ENCODE results near the gene NEK1. TPM values are rescaled to one million over a fixed set of nuclear protein-coding genes. Genes with fewer than 3 reads are reported as not detected.

NEK1 gene
- total RNA-seq, 1 donor from 2014 or later = 13.0 TPM

- Histone ChIP-seq H2AFZ (ENCODE audit: low read depth, low read length) (no peak overlapping the region), H3K4me3 (ENCODE audit: insufficient read depth, low read depth, low read length) (no peak overlapping the region), H3K9ac (ENCODE audit: low read length) (no peak overlapping the region), H3K4me1 (ENCODE audit: insufficient read depth, low read length) (no peaks in the 10 kb centered on the region), H3K4me2 (ENCODE audit: low read length) (no peak overlapping the region), H3K36me3 (ENCODE audit: insufficient read depth, low read length) (peaks cover 8% of the 10 kb centered on the region), H4K20me1 (ENCODE audit: insufficient read depth, low read length) (no peaks in the 10 kb centered on the region), H3K79me2 (ENCODE audit: insufficient read depth, low read length) (no peaks in the 10 kb centered on the region), H3K9me3 (ENCODE audit: insufficient read depth, low read depth, low read length) (no peaks in the 10 kb centered on the region), H3K27ac (ENCODE audit: low read depth, low read length) (no peak overlapping the region), H3K27me3 (ENCODE audit: insufficient read depth, low read length) (no peaks in the 10 kb centered on the region)
- TF ChIP-seq, protein P1, sequence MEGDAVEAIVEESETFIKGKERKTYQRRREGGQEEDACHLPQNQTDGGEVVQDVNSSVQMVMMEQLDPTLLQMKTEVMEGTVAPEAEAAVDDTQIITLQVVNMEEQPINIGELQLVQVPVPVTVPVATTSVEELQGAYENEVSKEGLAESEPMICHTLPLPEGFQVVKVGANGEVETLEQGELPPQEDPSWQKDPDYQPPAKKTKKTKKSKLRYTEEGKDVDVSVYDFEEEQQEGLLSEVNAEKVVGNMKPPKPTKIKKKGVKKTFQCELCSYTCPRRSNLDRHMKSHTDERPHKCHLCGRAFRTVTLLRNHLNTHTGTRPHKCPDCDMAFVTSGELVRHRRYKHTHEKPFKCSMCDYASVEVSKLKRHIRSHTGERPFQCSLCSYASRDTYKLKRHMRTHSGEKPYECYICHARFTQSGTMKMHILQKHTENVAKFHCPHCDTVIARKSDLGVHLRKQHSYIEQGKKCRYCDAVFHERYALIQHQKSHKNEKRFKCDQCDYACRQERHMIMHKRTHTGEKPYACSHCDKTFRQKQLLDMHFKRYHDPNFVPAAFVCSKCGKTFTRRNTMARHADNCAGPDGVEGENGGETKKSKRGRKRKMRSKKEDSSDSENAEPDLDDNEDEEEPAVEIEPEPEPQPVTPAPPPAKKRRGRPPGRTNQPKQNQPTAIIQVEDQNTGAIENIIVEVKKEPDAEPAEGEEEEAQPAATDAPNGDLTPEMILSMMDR (IDR thresholded peaks at IDR 0.05; ENCODE audit: insufficient read depth, low read depth, low read length) = no peak
- no peak for TF ChIP-seq EZH2 (IDR thresholded peaks at IDR 0.05; ENCODE audit: insufficient read depth, low read length)
- Mint-ChIP-seq H3K4me3 (ENCODE audit: unreplicated experiment) (no peak overlapping the region), H3K4me1 (ENCODE audit: low read depth, unreplicated experiment) (no peaks in the 10 kb centered on the region), H3K36me3 (ENCODE audit: low read depth, unreplicated experiment) (peaks cover 6% of the 10 kb centered on the region), H3K27me3 (ENCODE audit: low read depth, unreplicated experiment) (no peaks in the 10 kb centered on the region), H3K27ac (ENCODE audit: unreplicated experiment) (no peak overlapping the region), H3K9me3 (ENCODE audit: unreplicated experiment) (no peaks in the 10 kb centered on the region)
- no peak for FAIRE-seq
- no peak for DNase-seq (ENCODE audit: low read depth)
Observed at GRCh38 chr4:169530048-169530447, 82.3 kb downstream of the NEK1 start.

- no peak for DNase-seq (ENCODE audit: low read depth)
Observed at GRCh38 chr4:169523796-169524195, 88.6 kb downstream of the NEK1 start.

DNA sequence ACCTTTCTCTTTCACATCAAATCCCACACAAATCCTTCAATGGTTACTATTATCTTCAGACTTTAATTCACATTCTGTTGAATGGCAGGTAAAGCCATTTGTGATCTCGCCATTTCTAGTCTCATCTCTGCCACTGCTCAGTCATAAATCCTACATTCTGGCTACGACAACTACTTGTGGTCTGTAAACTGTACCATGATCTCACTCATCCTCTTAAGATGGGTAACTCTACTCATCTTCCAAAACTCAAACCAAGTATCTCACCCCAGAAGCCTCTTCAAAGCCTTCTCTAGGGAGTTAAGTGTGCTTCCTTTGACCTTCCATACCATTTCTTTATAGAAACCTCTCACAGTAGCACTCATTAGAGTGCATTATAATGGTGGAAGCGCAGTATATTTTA, 101.8 kb downstream of the NEK1 start:
- H3K9me3 Mint-ChIP-seq (ENCODE audit: unreplicated experiment) = no peaks in the 10 kb centered on the region
- peaks cover under 1% of the 10 kb centered on the region for H3K36me3 Mint-ChIP-seq (ENCODE audit: low read depth, unreplicated experiment)
- H3K27ac ChIP-seq (ENCODE audit: low read depth, low read length) = no peak overlapping the region
- no peaks in the 10 kb centered on the region for H3K4me1 Mint-ChIP-seq (ENCODE audit: low read depth, unreplicated experiment)
- H3K4me3 ChIP-seq (ENCODE audit: insufficient read depth, low read depth, low read length) = no peak overlapping the region
- H3K36me3 ChIP-seq (ENCODE audit: insufficient read depth, low read length) = no peaks in the 10 kb centered on the region
- DNase-seq (ENCODE audit: low read depth) = no peak
- no peaks in the 10 kb centered on the region for H4K20me1 ChIP-seq (ENCODE audit: insufficient read depth, low read length)
- H3K27ac Mint-ChIP-seq (ENCODE audit: unreplicated experiment) = no peak overlapping the region
- H3K79me2 ChIP-seq (ENCODE audit: insufficient read depth, low read length) = no peaks in the 10 kb centered on the region
- no peak overlapping the region for H3K4me2 ChIP-seq (ENCODE audit: low read length)
- H3K27me3 Mint-ChIP-seq (ENCODE audit: low read depth, unreplicated experiment) = no peaks in the 10 kb centered on the region
- H3K4me3 Mint-ChIP-seq (ENCODE audit: unreplicated experiment) = no peak overlapping the region
- no peaks in the 10 kb centered on the region for H3K9me3 ChIP-seq (ENCODE audit: insufficient read depth, low read depth, low read length)
- no peak for FAIRE-seq
- TF ChIP-seq, protein P1 (IDR thresholded peaks at IDR 0.05; ENCODE audit: insufficient read depth, low read depth, low read length) = no peak
- no peak for TF ChIP-seq EZH2 (IDR thresholded peaks at IDR 0.05; ENCODE audit: insufficient read depth, low read length)
- no peak overlapping the region for H3K9ac ChIP-seq (ENCODE audit: low read length)
- H3K4me1 ChIP-seq (ENCODE audit: insufficient read depth, low read length) = no peaks in the 10 kb centered on the region
- no peaks in the 10 kb centered on the region for H3K27me3 ChIP-seq (ENCODE audit: insufficient read depth, low read length)
- no peak overlapping the region for H2AFZ ChIP-seq (ENCODE audit: low read depth, low read length)

More at GRCh38 chr4:169523796-169524195, 88.6 kb downstream of the NEK1 start:
- no peak overlapping the region for H3K9ac ChIP-seq (ENCODE audit: low read length)
- no peaks in the 10 kb centered on the region for H3K79me2 ChIP-seq (ENCODE audit: insufficient read depth, low read length)
- Mint-ChIP-seq H3K36me3 (ENCODE audit: low read depth, unreplicated experiment) (peaks cover 16% of the 10 kb centered on the region), H3K9me3 (ENCODE audit: unreplicated experiment) (peaks cover 10% of the 10 kb centered on the region), H3K27ac (ENCODE audit: unreplicated experiment) (no peak overlapping the region), H3K4me3 (ENCODE audit: unreplicated experiment) (no peak overlapping the region), H3K27me3 (ENCODE audit: low read depth, unreplicated experiment) (no peaks in the 10 kb centered on the region), H3K4me1 (ENCODE audit: low read depth, unreplicated experiment) (no peaks in the 10 kb centered on the region)
- no peak overlapping the region for H3K27ac ChIP-seq (ENCODE audit: low read depth, low read length)
- TF ChIP-seq, protein P1 (IDR thresholded peaks at IDR 0.05; ENCODE audit: insufficient read depth, low read depth, low read length) = no peak
- TF ChIP-seq EZH2 (IDR thresholded peaks at IDR 0.05; ENCODE audit: insufficient read depth, low read length) = no peak
- no peaks in the 10 kb centered on the region for H3K4me1 ChIP-seq (ENCODE audit: insufficient read depth, low read length)
- no peak overlapping the region for H3K4me2 ChIP-seq (ENCODE audit: low read length)
- H3K36me3 ChIP-seq (ENCODE audit: insufficient read depth, low read length) = peaks cover 8% of the 10 kb centered on the region
- no peaks in the 10 kb centered on the region for H4K20me1 ChIP-seq (ENCODE audit: insufficient read depth, low read length)
- no peaks in the 10 kb centered on the region for H3K27me3 ChIP-seq (ENCODE audit: insufficient read depth, low read length)
- no peak overlapping the region for H2AFZ ChIP-seq (ENCODE audit: low read depth, low read length)
- no peaks in the 10 kb centered on the region for H3K9me3 ChIP-seq (ENCODE audit: insufficient read depth, low read depth, low read length)
- FAIRE-seq = no peak
- H3K4me3 ChIP-seq (ENCODE audit: insufficient read depth, low read depth, low read length) = no peak overlapping the region

Measured in astrocyte (in vitro differentiated cells and primary cell).